K562 treated with DMSO at 1 percent for 4 hours (cell line): ENCODE data around the gene ACSM6. TPM values are rescaled to one million over a fixed set of nuclear protein-coding genes. Genes with fewer than 3 reads are reported as not detected.

ENCODE experiments used
- total RNA-seq: library from RNA; unstranded; fragments of 300-600 nt; gene quantifications from 2 replicates; pipeline ENCODE4 v1.2.3, GENCODE V29; 2022; ENCODE audit not compliant: insufficient read depth

Gene ACSM6
- total RNA-seq = not detected in 2 replicates

GRCh38 chr10:95193944-95194343 is at the start of gene ACSM6:
Gene ACSM6 (plus strand): TSS chr10:95194238. CDS start chr10:95194486, 248 bp downstream.

Other genes starting within 250 kb of the ACSM6 start
- gene CYP2C8, start 124.7 kb upstream of the ACSM6 start, total RNA-seq = not detected in 2 replicates
- 89.3 and 94.2 TPM in 2 replicates for gene PDLIM1, start 96.8 kb downstream of the ACSM6 start, total RNA-seq